Keratinocyte (primary cell): ENCODE data around the gene SPECC1L.
"Not testable (repeated sequence)": the region's sequence is repeated elsewhere in the genome, so short reads cannot be mapped to it uniquely, and the experiment has no call there.

Experiments
- EZH2 ChIP-seq: IDR thresholded peaks from one replicate; pipeline ENCODE4 v1.6.1; 2012; ENCODE audit warnings: inconsistent platforms, mild to moderate bottlenecking, low read length, moderate library complexity
- TF ChIP-seq, protein P1 (sequence below), 3 experiments: IDR thresholded peaks in 1 of 3; conservative IDR thresholded peaks in 1 of 3; optimal IDR thresholded peaks in 1 of 3; 2 replicates in 2 of 3; 3 replicates in 1 of 3; pipeline versions ENCODE3 to v1.5.1; 2011; ENCODE audit warnings: low read length in 3 of 3, mild to moderate bottlenecking in 3 of 3, moderate library complexity in 2 of 3, control low read depth in 1 of 3, inconsistent platforms in 1 of 3; ENCODE audit not compliant: insufficient read depth in 2 of 3; ENCODE audit errors: extremely low read depth in 1 of 3

DNA sequence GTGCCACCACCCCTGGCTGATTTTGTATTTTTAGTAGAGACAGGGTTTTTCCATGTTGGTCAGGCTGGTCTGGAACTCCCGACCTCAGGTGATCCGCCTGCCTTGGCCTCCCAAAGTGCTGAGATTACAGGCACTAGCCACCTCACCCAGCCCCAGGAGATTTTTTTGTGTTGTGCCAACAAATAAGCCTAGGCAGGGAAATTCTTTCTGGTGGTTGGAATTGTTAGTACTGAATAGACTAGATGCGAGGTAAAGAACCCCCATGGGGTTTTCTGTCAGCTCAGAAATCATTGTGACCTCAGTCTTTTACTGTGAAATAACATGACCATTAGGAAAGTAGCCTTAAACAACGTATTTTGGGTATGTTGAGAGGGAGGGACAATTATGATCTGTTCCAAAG, 3.3 kb downstream of the SPECC1L start:
- TF ChIP-seq, protein P1, sequence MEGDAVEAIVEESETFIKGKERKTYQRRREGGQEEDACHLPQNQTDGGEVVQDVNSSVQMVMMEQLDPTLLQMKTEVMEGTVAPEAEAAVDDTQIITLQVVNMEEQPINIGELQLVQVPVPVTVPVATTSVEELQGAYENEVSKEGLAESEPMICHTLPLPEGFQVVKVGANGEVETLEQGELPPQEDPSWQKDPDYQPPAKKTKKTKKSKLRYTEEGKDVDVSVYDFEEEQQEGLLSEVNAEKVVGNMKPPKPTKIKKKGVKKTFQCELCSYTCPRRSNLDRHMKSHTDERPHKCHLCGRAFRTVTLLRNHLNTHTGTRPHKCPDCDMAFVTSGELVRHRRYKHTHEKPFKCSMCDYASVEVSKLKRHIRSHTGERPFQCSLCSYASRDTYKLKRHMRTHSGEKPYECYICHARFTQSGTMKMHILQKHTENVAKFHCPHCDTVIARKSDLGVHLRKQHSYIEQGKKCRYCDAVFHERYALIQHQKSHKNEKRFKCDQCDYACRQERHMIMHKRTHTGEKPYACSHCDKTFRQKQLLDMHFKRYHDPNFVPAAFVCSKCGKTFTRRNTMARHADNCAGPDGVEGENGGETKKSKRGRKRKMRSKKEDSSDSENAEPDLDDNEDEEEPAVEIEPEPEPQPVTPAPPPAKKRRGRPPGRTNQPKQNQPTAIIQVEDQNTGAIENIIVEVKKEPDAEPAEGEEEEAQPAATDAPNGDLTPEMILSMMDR (optimal IDR thresholded peaks at IDR 0.05 in 1 of 3, IDR thresholded peaks at IDR 0.05 in 1 of 3, conservative IDR thresholded peaks at IDR 0.05 in 1 of 3; ENCODE audit: extremely low read depth in 1 of 3, insufficient read depth in 2 of 3, low read length in 3 of 3): not testable (repeated sequence)
- not testable (repeated sequence) for TF ChIP-seq EZH2
